ENCODE results near the gene MTUS2.

- no peak for TF ChIP-seq POLR2AphosphoS5 (IDR thresholded peaks at IDR 0.05)
- no peak for TF ChIP-seq EP300 (IDR thresholded peaks at IDR 0.05)
These were observed 718.5 kb downstream of the MTUS2 start for GRCh38 chr13:29538652-29539040.
